SK-N-SH (cell line): Measurements from ENCODE around the gene IL11RA. TPM values are rescaled to one million over a fixed set of nuclear protein-coding genes. Genes with fewer than 3 reads are reported as not detected.
A peak's percentile ranks its signal among the peaks of the same experiment; 100 is the strongest.

Experiments
- CTCF ChIA-PET: fragments of 300-600, 350-600 bp; formaldehyde crosslinking; extraction: SDS; loops from one replicate; lab custom pipeline; 2021; lab: Yijun Ruan, JAX
- POLR2A ChIA-PET: fragments of 350-600 bp; sonication (Branson Sonifier 250); formaldehyde crosslinking; extraction: SDS; loops from one replicate; lab custom pipeline; 2020; ENCODE audit warnings: antibody characterized with exemption, inconsistent platforms; lab: Yijun Ruan, JAX
- DNase-seq: peaks from one replicate; pipeline ENCODE4 v3.0.0; 2012
- H2AFZ ChIP-seq: fragments of 200-600 bp; sonication (generic); 2 replicates; pipeline ENCODE4 v1.8.1; 2016; ENCODE audit warnings: antibody characterized with exemption, mild to moderate bottlenecking, low read depth
- H3F3A ChIP-seq: fragments of 200-600 bp; sonication (generic); replicated peaks from 2 replicates; pipeline ENCODE3; 2016; ENCODE audit warnings: antibody characterized with exemption, mild to moderate bottlenecking; ENCODE audit not compliant: insufficient read depth
- H3K27ac ChIP-seq, 2 experiments: fragments of 200-500 bp in 1 of 2; fragments of 200-600 bp in 1 of 2; sonication (Bioruptor generic) in 1 of 2; sonication (generic), shearing (Covaris generic) in 1 of 2; 2 replicates each; pipeline versions ENCODE4 v1.5.1 to v1.6.1; 2014 to 2016; ENCODE audit warnings: low read depth in 2 of 2, inconsistent platforms in 1 of 2, low read length in 1 of 2, mild to moderate bottlenecking in 1 of 2, mixed read lengths in 1 of 2
- H3K27me3 ChIP-seq: fragments of 200-600 bp; sonication (generic), shearing (Covaris generic); 2 replicates; pipeline ENCODE4 v1.6.1; 2016; ENCODE audit warnings: mixed run types; ENCODE audit not compliant: insufficient read depth
- H3K36me3 ChIP-seq, 2 experiments: fragments of 200-500 bp in 1 of 2; fragments of 200-600 bp in 1 of 2; sonication (Bioruptor generic) in 1 of 2; sonication (generic) in 1 of 2; replicated peaks in 1 of 2; 2 replicates each; pipeline versions ENCODE3 to v1.5.1; 2014 to 2016; ENCODE audit warnings: low read length in 1 of 2, mild to moderate bottlenecking in 1 of 2; ENCODE audit not compliant: insufficient read depth in 2 of 2, control insufficient read depth in 1 of 2
- H3K4me1 ChIP-seq, 2 experiments: fragments of 200-500 bp in 1 of 2; fragments of 200-600 bp in 1 of 2; sonication (Bioruptor generic) in 1 of 2; sonication (generic), shearing (Covaris generic) in 1 of 2; 2 replicates each; pipeline versions ENCODE4 v1.5.1 to v1.6.1; 2014 to 2016; ENCODE audit warnings: low read depth in 1 of 2, low read length in 1 of 2, mixed run types in 1 of 2; ENCODE audit not compliant: insufficient read depth in 2 of 2, control insufficient read depth in 1 of 2
- H3K4me2 ChIP-seq: fragments of 200-600 bp; sonication (generic), shearing (Covaris generic); 2 replicates; pipeline ENCODE4 v1.6.1; 2017; ENCODE audit warnings: mixed run types
- H3K4me3 ChIP-seq, 2 experiments: fragments of 200-500 bp in 1 of 2; fragments of 200-600 bp in 1 of 2; sonication (Bioruptor generic) in 1 of 2; sonication (generic), shearing (Covaris generic) in 1 of 2; 2 replicates each; pipeline versions ENCODE4 v1.5.1 to v1.8.1; 2014 to 2016; ENCODE audit warnings: low read depth in 2 of 2, inconsistent platforms in 1 of 2, low read length in 1 of 2, mild to moderate bottlenecking in 1 of 2, mixed read lengths in 1 of 2, moderate library complexity in 1 of 2
- H3K79me2 ChIP-seq: fragments of 200-600 bp; sonication (generic); 2 replicates; pipeline ENCODE4 v1.8.1; 2017; ENCODE audit warnings: mild to moderate bottlenecking; ENCODE audit not compliant: insufficient read depth
- H3K9ac ChIP-seq: fragments of 200-600 bp; sonication (generic); 2 replicates; pipeline ENCODE4 v1.6.1; 2017; ENCODE audit warnings: mixed run types
- H3K9me2 ChIP-seq: fragments of 200-600 bp; sonication (generic); 2 replicates; pipeline ENCODE4 v1.6.1; 2017; ENCODE audit warnings: mixed run types
- H3K9me3 ChIP-seq: fragments of 200-600 bp; sonication (generic); 2 replicates; pipeline ENCODE4 v1.6.1; 2017; ENCODE audit warnings: mixed run types, mild to moderate bottlenecking, moderate library complexity
- H4K20me1 ChIP-seq: fragments of 200-600 bp; sonication (generic); 2 replicates; pipeline ENCODE4 v1.6.1; 2017; ENCODE audit warnings: mild to moderate bottlenecking, mixed run types; ENCODE audit not compliant: insufficient read depth
- FOXM1 ChIP-seq: IDR thresholded peaks from 2 replicates; pipeline ENCODE4 v1.4.0; 2012; ENCODE audit warnings: low read depth, mild to moderate bottlenecking
- GATA2 ChIP-seq: sonication (generic); formaldehyde crosslinking; IDR thresholded peaks from 2 replicates; pipeline ENCODE4 v1.5.0; 2020; ENCODE audit warnings: mild to moderate bottlenecking, missing genetic modification reagents
- JUND ChIP-seq: IDR thresholded peaks from 2 replicates; pipeline ENCODE4 v1.4.0; 2012
- MEF2A ChIP-seq: IDR thresholded peaks from 2 replicates; pipeline ENCODE4 v1.4.0; 2012; ENCODE audit warnings: low read depth, borderline replicate concordance
- NFIC ChIP-seq: IDR thresholded peaks from 2 replicates; pipeline ENCODE4 v1.4.0; 2012; ENCODE audit warnings: borderline replicate concordance
- RAD21 ChIP-seq: IDR thresholded peaks from 2 replicates; pipeline ENCODE4 v1.6.1; 2012; ENCODE audit warnings: mild to moderate bottlenecking, low read length
- RCOR1 ChIP-seq: fragments of 150-350 bp; IDR thresholded peaks from 2 replicates; pipeline ENCODE4 v1.6.1; 2017; ENCODE audit warnings: antibody characterized with exemption, low read length
- RXRA ChIP-seq: IDR thresholded peaks from 2 replicates; pipeline ENCODE4 v1.4.0; 2012; ENCODE audit warnings: low read depth, mild to moderate bottlenecking, borderline replicate concordance
- SIN3A ChIP-seq: IDR thresholded peaks from 2 replicates; pipeline ENCODE4 v1.6.1; 2012; ENCODE audit warnings: low read depth, mild to moderate bottlenecking, low read length, moderate library complexity, borderline replicate concordance
- SMC3 ChIP-seq: IDR thresholded peaks from 2 replicates; pipeline ENCODE4 v1.6.1; 2012; ENCODE audit warnings: low read depth, low read length, improper control_type of control experiment
- TAF1 ChIP-seq: IDR thresholded peaks from 2 replicates; pipeline ENCODE4 v1.6.1; 2012; ENCODE audit warnings: low read depth, mild to moderate bottlenecking, low read length, moderate library complexity, borderline replicate concordance
- YY1 ChIP-seq: IDR thresholded peaks from 2 replicates; pipeline ENCODE4 v1.4.0; 2012; ENCODE audit warnings: low read depth, mild to moderate bottlenecking
- WGBS: methylation state at CpG from one replicate; pipeline ENCODE4 v1.1.6; 2017; ENCODE audit warnings: low lambda C conversion rate; 5-methylcytosine and 5-hydroxymethylcytosine counted together
- polyA plus RNA-seq, 3 experiments: library from polyadenylated mRNA; depleted of rRNA; stranded (reverse); fragments of >200 nt; gene quantifications; 2 replicates each; pipeline ENCODE4 v1.2.3, GENCODE V29; 2012
- TF ChIP-seq, protein P1 (sequence below): IDR thresholded peaks from 2 replicates; pipeline ENCODE4 v1.4.0; 2012; ENCODE audit warnings: low read depth, borderline replicate concordance
- TF ChIP-seq, protein P2 (sequence below): fragments of 150-350 bp; IDR thresholded peaks from 2 replicates; pipeline ENCODE4 v1.6.1; 2016; ENCODE audit warnings: mild to moderate bottlenecking, low read depth, low read length
- TF ChIP-seq, protein P3 (sequence below): IDR thresholded peaks from 2 replicates; pipeline ENCODE4 v1.4.0; 2012; ENCODE audit warnings: low read depth, borderline replicate concordance
- TF ChIP-seq, protein P4 (sequence below): fragments of 150-350 bp; IDR thresholded peaks from 2 replicates; pipeline ENCODE4 v1.6.1; 2017; ENCODE audit warnings: antibody characterized with exemption, low read length, low read depth, borderline replicate concordance
- TF ChIP-seq, protein P5 (sequence below): fragments of 200-600 bp; sonication (generic); IDR thresholded peaks from 2 replicates; pipeline ENCODE4 v1.6.1; 2017; ENCODE audit warnings: antibody characterized with exemption, mild to moderate bottlenecking, moderate library complexity
- TF ChIP-seq, protein P6 (sequence below): IDR thresholded peaks from 2 replicates; pipeline ENCODE4 v1.6.1; 2012; ENCODE audit warnings: mild to moderate bottlenecking, low read depth, low read length, moderate library complexity

IL11RA gene
- polyA plus RNA-seq, 1 of the 3 experiments (the other 2 are of a cell fraction) = 16.5 TPM

DNA sequence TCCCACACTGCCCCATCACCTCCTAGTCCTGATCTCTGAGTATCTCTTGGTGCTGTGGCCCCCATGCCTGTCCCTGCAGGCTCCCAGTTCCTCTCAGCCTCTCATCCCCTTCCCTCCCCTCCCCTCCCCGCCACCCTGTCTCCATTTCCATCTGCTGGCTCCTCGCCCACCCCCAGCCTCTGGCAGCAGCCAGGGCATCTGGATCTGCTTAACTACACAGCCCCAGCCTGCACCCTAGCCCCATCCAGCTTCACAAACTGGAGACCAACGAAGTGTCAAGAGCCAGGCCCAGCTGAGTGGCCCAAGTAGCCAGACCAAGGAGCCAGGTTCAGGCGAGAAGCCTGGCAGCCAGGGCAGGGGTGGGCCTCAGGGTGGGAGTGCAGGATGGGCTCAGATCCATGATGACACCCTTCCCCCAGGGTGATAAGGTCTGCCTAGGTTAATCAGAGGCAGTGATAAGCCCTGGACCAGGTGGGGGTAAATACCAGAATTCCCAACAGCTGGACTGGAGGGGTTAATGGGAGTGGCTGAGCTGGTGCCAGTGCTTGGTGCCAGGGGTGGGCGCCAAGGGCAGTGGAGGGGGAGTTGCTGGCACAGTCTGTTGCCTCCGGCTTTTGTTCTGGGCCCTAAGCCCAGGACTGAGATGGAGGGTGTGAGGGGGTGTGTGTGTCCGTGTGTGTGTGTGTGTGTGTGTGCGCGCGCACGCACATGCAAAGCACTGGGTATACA is 2.5 kb downstream of the IL11RA start (continued):
- no peak for TF ChIP-seq RXRA
- TF ChIP-seq RAD21 = 0 out of 2 replicates have a peak, but pooled peaks have one; percentile 6
- TF ChIP-seq, protein P1, sequence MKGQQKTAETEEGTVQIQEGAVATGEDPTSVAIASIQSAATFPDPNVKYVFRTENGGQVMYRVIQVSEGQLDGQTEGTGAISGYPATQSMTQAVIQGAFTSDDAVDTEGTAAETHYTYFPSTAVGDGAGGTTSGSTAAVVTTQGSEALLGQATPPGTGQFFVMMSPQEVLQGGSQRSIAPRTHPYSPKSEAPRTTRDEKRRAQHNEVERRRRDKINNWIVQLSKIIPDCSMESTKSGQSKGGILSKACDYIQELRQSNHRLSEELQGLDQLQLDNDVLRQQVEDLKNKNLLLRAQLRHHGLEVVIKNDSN = no peak
- TF ChIP-seq, protein P2, sequence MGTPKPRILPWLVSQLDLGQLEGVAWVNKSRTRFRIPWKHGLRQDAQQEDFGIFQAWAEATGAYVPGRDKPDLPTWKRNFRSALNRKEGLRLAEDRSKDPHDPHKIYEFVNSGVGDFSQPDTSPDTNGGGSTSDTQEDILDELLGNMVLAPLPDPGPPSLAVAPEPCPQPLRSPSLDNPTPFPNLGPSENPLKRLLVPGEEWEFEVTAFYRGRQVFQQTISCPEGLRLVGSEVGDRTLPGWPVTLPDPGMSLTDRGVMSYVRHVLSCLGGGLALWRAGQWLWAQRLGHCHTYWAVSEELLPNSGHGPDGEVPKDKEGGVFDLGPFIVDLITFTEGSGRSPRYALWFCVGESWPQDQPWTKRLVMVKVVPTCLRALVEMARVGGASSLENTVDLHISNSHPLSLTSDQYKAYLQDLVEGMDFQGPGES = no peak
- peak; percentile 15; the same call in 1 of the 2 replicates for TF ChIP-seq RCOR1
- TF ChIP-seq NFIC = peak; percentile 73
- TF ChIP-seq, protein P3, sequence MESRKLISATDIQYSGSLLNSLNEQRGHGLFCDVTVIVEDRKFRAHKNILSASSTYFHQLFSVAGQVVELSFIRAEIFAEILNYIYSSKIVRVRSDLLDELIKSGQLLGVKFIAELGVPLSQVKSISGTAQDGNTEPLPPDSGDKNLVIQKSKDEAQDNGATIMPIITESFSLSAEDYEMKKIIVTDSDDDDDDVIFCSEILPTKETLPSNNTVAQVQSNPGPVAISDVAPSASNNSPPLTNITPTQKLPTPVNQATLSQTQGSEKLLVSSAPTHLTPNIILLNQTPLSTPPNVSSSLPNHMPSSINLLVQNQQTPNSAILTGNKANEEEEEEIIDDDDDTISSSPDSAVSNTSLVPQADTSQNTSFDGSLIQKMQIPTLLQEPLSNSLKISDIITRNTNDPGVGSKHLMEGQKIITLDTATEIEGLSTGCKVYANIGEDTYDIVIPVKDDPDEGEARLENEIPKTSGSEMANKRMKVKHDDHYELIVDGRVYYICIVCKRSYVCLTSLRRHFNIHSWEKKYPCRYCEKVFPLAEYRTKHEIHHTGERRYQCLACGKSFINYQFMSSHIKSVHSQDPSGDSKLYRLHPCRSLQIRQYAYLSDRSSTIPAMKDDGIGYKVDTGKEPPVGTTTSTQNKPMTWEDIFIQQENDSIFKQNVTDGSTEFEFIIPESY = no peak

DNA sequence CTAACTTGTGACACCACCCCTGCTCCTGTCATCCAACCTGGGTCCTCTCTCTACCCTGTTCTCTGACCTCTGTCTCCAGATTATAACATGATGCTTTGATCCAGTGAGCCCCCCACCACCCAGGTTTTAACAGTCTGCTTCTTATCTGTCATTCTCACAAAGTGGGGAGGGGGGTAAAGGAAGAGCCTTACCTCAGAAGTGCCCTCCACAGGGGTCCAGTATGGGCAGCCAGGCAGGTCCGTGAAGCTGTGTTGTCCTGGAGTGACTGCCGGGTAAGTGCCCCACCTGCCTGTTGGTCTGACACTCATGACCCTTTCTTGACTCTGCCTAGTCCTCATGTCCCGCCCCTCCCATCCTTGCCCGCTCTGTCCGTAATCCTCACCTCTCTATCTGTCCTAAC is 3.4 kb downstream of the IL11RA start:
- H3K27ac ChIP-seq = peak overlapping the region; percentile 67 to 96; a peak in 3 of 4 replicates
- no peaks in the 10 kb centered on the region for H3K27me3 ChIP-seq
- WGBS = 79% methylated on average over 4 of the region's 5 CpGs
- H3K4me1 ChIP-seq = peaks cover 20 to 57% of the 10 kb centered on the region in 2 experiments
- H3K9me3 ChIP-seq = no peaks in the 10 kb centered on the region
- CTCF ChIA-PET = interaction anchor here (0.9 to 14.1 kb wide), 6 partner anchors 9 to 20 kb away, joined by 3 to 152 read pairs (median 7); partner anchors contain the start of genes GALT and SIGMAR1
- no peak overlapping the region; the same call in 1 of the 2 replicates for H3K4me2 ChIP-seq
- H3K4me3 ChIP-seq = no peak overlapping the region
- H3F3A ChIP-seq = peaks cover 3% of the 10 kb centered on the region
- no peaks in the 10 kb centered on the region for H3K79me2 ChIP-seq
- no peaks in the 10 kb centered on the region for H4K20me1 ChIP-seq
- H3K9ac ChIP-seq = no peak overlapping the region
- H2AFZ ChIP-seq = no peak overlapping the region
- DNase-seq = no peak
- TF ChIP-seq SIN3A = no peak
- TF ChIP-seq GATA2 (CRISPR knock-in tag) = no peak
- no peak for TF ChIP-seq NFIC
- TF ChIP-seq FOXM1 = no peak
- TF ChIP-seq, protein P4, sequence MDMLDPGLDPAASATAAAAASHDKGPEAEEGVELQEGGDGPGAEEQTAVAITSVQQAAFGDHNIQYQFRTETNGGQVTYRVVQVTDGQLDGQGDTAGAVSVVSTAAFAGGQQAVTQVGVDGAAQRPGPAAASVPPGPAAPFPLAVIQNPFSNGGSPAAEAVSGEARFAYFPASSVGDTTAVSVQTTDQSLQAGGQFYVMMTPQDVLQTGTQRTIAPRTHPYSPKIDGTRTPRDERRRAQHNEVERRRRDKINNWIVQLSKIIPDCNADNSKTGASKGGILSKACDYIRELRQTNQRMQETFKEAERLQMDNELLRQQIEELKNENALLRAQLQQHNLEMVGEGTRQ = no peak
- no peak for TF ChIP-seq RAD21
- TF ChIP-seq TAF1 = no peak
- TF ChIP-seq JUND = no peak
- TF ChIP-seq, protein P5, sequence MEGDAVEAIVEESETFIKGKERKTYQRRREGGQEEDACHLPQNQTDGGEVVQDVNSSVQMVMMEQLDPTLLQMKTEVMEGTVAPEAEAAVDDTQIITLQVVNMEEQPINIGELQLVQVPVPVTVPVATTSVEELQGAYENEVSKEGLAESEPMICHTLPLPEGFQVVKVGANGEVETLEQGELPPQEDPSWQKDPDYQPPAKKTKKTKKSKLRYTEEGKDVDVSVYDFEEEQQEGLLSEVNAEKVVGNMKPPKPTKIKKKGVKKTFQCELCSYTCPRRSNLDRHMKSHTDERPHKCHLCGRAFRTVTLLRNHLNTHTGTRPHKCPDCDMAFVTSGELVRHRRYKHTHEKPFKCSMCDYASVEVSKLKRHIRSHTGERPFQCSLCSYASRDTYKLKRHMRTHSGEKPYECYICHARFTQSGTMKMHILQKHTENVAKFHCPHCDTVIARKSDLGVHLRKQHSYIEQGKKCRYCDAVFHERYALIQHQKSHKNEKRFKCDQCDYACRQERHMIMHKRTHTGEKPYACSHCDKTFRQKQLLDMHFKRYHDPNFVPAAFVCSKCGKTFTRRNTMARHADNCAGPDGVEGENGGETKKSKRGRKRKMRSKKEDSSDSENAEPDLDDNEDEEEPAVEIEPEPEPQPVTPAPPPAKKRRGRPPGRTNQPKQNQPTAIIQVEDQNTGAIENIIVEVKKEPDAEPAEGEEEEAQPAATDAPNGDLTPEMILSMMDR = no peak
- TF ChIP-seq RCOR1 = no peak
- TF ChIP-seq, protein P6, sequence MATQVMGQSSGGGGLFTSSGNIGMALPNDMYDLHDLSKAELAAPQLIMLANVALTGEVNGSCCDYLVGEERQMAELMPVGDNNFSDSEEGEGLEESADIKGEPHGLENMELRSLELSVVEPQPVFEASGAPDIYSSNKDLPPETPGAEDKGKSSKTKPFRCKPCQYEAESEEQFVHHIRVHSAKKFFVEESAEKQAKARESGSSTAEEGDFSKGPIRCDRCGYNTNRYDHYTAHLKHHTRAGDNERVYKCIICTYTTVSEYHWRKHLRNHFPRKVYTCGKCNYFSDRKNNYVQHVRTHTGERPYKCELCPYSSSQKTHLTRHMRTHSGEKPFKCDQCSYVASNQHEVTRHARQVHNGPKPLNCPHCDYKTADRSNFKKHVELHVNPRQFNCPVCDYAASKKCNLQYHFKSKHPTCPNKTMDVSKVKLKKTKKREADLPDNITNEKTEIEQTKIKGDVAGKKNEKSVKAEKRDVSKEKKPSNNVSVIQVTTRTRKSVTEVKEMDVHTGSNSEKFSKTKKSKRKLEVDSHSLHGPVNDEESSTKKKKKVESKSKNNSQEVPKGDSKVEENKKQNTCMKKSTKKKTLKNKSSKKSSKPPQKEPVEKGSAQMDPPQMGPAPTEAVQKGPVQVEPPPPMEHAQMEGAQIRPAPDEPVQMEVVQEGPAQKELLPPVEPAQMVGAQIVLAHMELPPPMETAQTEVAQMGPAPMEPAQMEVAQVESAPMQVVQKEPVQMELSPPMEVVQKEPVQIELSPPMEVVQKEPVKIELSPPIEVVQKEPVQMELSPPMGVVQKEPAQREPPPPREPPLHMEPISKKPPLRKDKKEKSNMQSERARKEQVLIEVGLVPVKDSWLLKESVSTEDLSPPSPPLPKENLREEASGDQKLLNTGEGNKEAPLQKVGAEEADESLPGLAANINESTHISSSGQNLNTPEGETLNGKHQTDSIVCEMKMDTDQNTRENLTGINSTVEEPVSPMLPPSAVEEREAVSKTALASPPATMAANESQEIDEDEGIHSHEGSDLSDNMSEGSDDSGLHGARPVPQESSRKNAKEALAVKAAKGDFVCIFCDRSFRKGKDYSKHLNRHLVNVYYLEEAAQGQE = no peak
- TF ChIP-seq YY1 = no peak
- no peak for TF ChIP-seq SMC3
- no peak for TF ChIP-seq MEF2A
- TF ChIP-seq, all 33 proteins: peak for 0
- POLR2A ChIA-PET = interaction anchor here (1.6 to 1.7 kb wide), 2 partner anchors 17 to 18 kb away, joined by 3 to 7 read pairs; no protein-coding TSS in a partner anchor
- Histone ChIP-seq H3K9me2 (no peaks in the 10 kb centered on the region), H3K36me3 (no peaks in the 10 kb centered on the region)
